Measurements from ENCODE around the gene KCNA1.

KCNA1 gene

GRCh38 chr12:4892418-4892817 lies 17.3 kb upstream of the KCNA1 start:
- Mint-ChIP-seq H3K27ac (no peak overlapping the region), H3K9me3 (no peaks in the 10 kb centered on the region), H3K36me3 (no peaks in the 10 kb centered on the region), H3K27me3 (peaks cover 21% of the 10 kb centered on the region), H3K4me3 (no peak overlapping the region), H3K4me1 (no peaks in the 10 kb centered on the region)
- DNase-seq, result no peak
- CTCF ChIA-PET, result interaction anchor here (0.7 kb wide), 1 partner anchor 37 kb away, joined by 3 read pairs; no protein-coding TSS in a partner anchor

- CTCF ChIA-PET, result interaction anchor here (0.9 kb wide), 1 partner anchor 14 kb away, joined by 3 read pairs; no protein-coding TSS in a partner anchor
- Mint-ChIP-seq H3K4me3 (no peak overlapping the region), H3K36me3 (no peaks in the 10 kb centered on the region), H3K27ac (no peak overlapping the region), H3K4me1 (no peaks in the 10 kb centered on the region), H3K9me3 (no peaks in the 10 kb centered on the region), H3K27me3 (peaks cover 21% of the 10 kb centered on the region)
- DNase-seq, result no peak
Observed at GRCh38 chr12:4894019-4894418, 15.7 kb upstream of the KCNA1 start.

- no peaks in the 10 kb centered on the region for H3K9me3 Mint-ChIP-seq
- H3K27me3 Mint-ChIP-seq, result peaks cover 24% of the 10 kb centered on the region
- H3K27ac Mint-ChIP-seq, result no peak overlapping the region
- no peaks in the 10 kb centered on the region for H3K36me3 Mint-ChIP-seq
- no peak overlapping the region for H3K4me3 Mint-ChIP-seq
- no peaks in the 10 kb centered on the region for H3K4me1 Mint-ChIP-seq
- no peak for DNase-seq
- CTCF ChIA-PET, result no interaction called here
Observed at GRCh38 chr12:4899364-4899763, 10.3 kb upstream of the KCNA1 start.

GRCh38 chr12:4900327-4900726 lies 9.4 kb upstream of the KCNA1 start:
- peaks cover 28% of the 10 kb centered on the region for H3K27me3 Mint-ChIP-seq

GRCh38 chr12:4905316-4905715 lies 4.4 kb upstream of the KCNA1 start:
- CTCF ChIA-PET, result no interaction called here

More at GRCh38 chr12:4900327-4900726, 9.4 kb upstream of the KCNA1 start:
- no peaks in the 10 kb centered on the region for H3K36me3 Mint-ChIP-seq
- H3K4me3 Mint-ChIP-seq, result no peak overlapping the region
- H3K4me1 Mint-ChIP-seq, result no peaks in the 10 kb centered on the region
- DNase-seq, result no peak
- no peaks in the 10 kb centered on the region for H3K9me3 Mint-ChIP-seq
- CTCF ChIA-PET, result interaction anchor here (0.5 kb wide), 1 partner anchor 16 kb away, joined by 3 read pairs; no protein-coding TSS in a partner anchor
- no peak overlapping the region for H3K27ac Mint-ChIP-seq

GRCh38 chr12:4908684-4909409 lies 858 bp upstream of the KCNA1 start:
- DNase-seq, result no peak
- H3K4me3 Mint-ChIP-seq, result peak overlapping the region; percentile 26
- peaks cover 2% of the 10 kb centered on the region for H3K36me3 Mint-ChIP-seq
- peaks cover 5% of the 10 kb centered on the region for H3K27me3 Mint-ChIP-seq
- CTCF ChIA-PET, result interaction anchor here (0.6 to 1.2 kb wide), 3 partner anchors 43 to 51 kb away, joined by 3 to 5 read pairs (median 3); no protein-coding TSS in a partner anchor
- H3K9me3 Mint-ChIP-seq, result no peaks in the 10 kb centered on the region
- H3K4me1 Mint-ChIP-seq, result peaks cover 19% of the 10 kb centered on the region
- no peak overlapping the region for H3K27ac Mint-ChIP-seq

More at GRCh38 chr12:4905316-4905715, 4.4 kb upstream of the KCNA1 start:
- Mint-ChIP-seq H3K4me3 (no peak overlapping the region), H3K4me1 (peaks cover 8% of the 10 kb centered on the region), H3K27ac (no peak overlapping the region), H3K36me3 (no peaks in the 10 kb centered on the region), H3K9me3 (no peaks in the 10 kb centered on the region), H3K27me3 (peaks cover 16% of the 10 kb centered on the region)
- DNase-seq, result no peak

GRCh38 chr12:4909410-4909733 lies 333 bp upstream of the KCNA1 start:
- Mint-ChIP-seq H3K4me3 (peak overlapping the region; percentile 26), H3K4me1 (peaks cover 19% of the 10 kb centered on the region), H3K36me3 (peaks cover 2% of the 10 kb centered on the region), H3K27me3 (peaks cover 9% of the 10 kb centered on the region), H3K9me3 (no peaks in the 10 kb centered on the region), H3K27ac (no peak overlapping the region)
- CTCF ChIA-PET, result interaction anchor here (0.6 to 1.2 kb wide), 2 partner anchors 43 to 52 kb away, joined by 3 read pairs; no protein-coding TSS in a partner anchor
- DNase-seq, result no peak

GRCh38 chr12:4910502-4911315 lies 1.0 kb downstream of the KCNA1 start:
- Mint-ChIP-seq H3K4me1 (peaks cover 19% of the 10 kb centered on the region), H3K27ac (no peak overlapping the region), H3K36me3 (peaks cover 2% of the 10 kb centered on the region), H3K4me3 (peak overlapping the region; percentile 76), H3K27me3 (peaks cover 18% of the 10 kb centered on the region), H3K9me3 (no peaks in the 10 kb centered on the region)
- CTCF ChIA-PET, result interaction anchor here (0.7 to 1.3 kb wide), 2 partner anchors 53 to 55 kb away, joined by 4 to 5 read pairs; no protein-coding TSS in a partner anchor
- DNase-seq, result peak; percentile 23

GRCh38 chr12:4911316-4911994 lies 1.8 kb downstream of the KCNA1 start:
- Mint-ChIP-seq H3K4me3 (peak overlapping the region; percentile 40), H3K36me3 (peaks cover 2% of the 10 kb centered on the region), H3K27me3 (peaks cover 26% of the 10 kb centered on the region), H3K9me3 (no peaks in the 10 kb centered on the region), H3K27ac (no peak overlapping the region), H3K4me1 (peaks cover 19% of the 10 kb centered on the region)
- no peak for DNase-seq
- CTCF ChIA-PET, result interaction anchor here (1.3 kb wide), 1 partner anchor 54 kb away, joined by 5 read pairs; no protein-coding TSS in a partner anchor

- CTCF ChIA-PET, result no interaction called here
- Mint-ChIP-seq H3K27me3 (peaks cover 44% of the 10 kb centered on the region), H3K36me3 (peaks cover 2% of the 10 kb centered on the region), H3K4me3 (no peak overlapping the region), H3K9me3 (no peaks in the 10 kb centered on the region), H3K4me1 (peaks cover 14% of the 10 kb centered on the region), H3K27ac (no peak overlapping the region)
- DNase-seq, result no peak
Observed at GRCh38 chr12:4914720-4915119, 5.0 kb downstream of the KCNA1 start.

- no peak overlapping the region for H3K4me3 Mint-ChIP-seq
- H3K4me1 Mint-ChIP-seq, result peaks cover 7% of the 10 kb centered on the region
- no peak for DNase-seq
- CTCF ChIA-PET, result interaction anchor here (0.9 kb wide), 1 partner anchor 57 kb away, joined by 3 read pairs; no protein-coding TSS in a partner anchor
- H3K9me3 Mint-ChIP-seq, result no peaks in the 10 kb centered on the region
- peaks cover 53% of the 10 kb centered on the region for H3K27me3 Mint-ChIP-seq
- no peaks in the 10 kb centered on the region for H3K36me3 Mint-ChIP-seq
- no peak overlapping the region for H3K27ac Mint-ChIP-seq
Observed at GRCh38 chr12:4915752-4916151, 6.0 kb downstream of the KCNA1 start.

- CTCF ChIA-PET, result interaction anchor here (0.6 to 0.8 kb wide), 2 partner anchors 8 to 64 kb away, joined by 3 read pairs; no protein-coding TSS in a partner anchor
- no peak overlapping the region for H3K4me3 Mint-ChIP-seq
- no peak for DNase-seq
- H3K9me3 Mint-ChIP-seq, result no peaks in the 10 kb centered on the region
- no peaks in the 10 kb centered on the region for H3K4me1 Mint-ChIP-seq
- H3K36me3 Mint-ChIP-seq, result no peaks in the 10 kb centered on the region
- H3K27ac Mint-ChIP-seq, result no peak overlapping the region
- peaks cover 54% of the 10 kb centered on the region for H3K27me3 Mint-ChIP-seq
Observed at GRCh38 chr12:4918950-4919660, 9.4 kb downstream of the KCNA1 start.

- Mint-ChIP-seq H3K36me3 (no peaks in the 10 kb centered on the region), H3K27me3 (peaks cover 21% of the 10 kb centered on the region)
- CTCF ChIA-PET, result no interaction called here
Observed at GRCh38 chr12:4932576-4932975, 22.9 kb downstream of the KCNA1 start.

More at GRCh38 chr12:4932576-4932975, 22.9 kb downstream of the KCNA1 start:
- H3K4me3 Mint-ChIP-seq, result no peak overlapping the region
- H3K4me1 Mint-ChIP-seq, result no peaks in the 10 kb centered on the region
- DNase-seq, result no peak
- no peaks in the 10 kb centered on the region for H3K9me3 Mint-ChIP-seq
- no peak overlapping the region for H3K27ac Mint-ChIP-seq
